HG03280 (cell line): ENCODE data around the gene IPO11.

ENCODE experiments used
- ATAC-seq: cut with Tn5 transposase; IDR thresholded peaks from one replicate; pipeline ENCODE4 v1.9.1; 2021; ENCODE audit warnings: mild to moderate bottlenecking, moderate library complexity; ENCODE audit not compliant: unreplicated experiment

Gene IPO11

GRCh38 chr5:62412549-62413329 lies at the start of gene IPO11:
TSS of gene IPO11 (plus strand) at chr5:62412763. CDS start at chr5:62437280, 24,517 bp downstream.
- peak; percentile 95 for ATAC-seq

- ATAC-seq = no peak
These were observed 43.5 kb upstream of the IPO11 start for GRCh38 chr5:62369039-62369438.

GRCh38 chr5:62371409-62371808 lies 41.2 kb upstream of the IPO11 start:
- no peak for ATAC-seq

- ATAC-seq = no peak
These were observed 40.0 kb upstream of the IPO11 start for GRCh38 chr5:62372600-62372999.

- ATAC-seq = no peak
These were observed 39.2 kb upstream of the IPO11 start for GRCh38 chr5:62373382-62373781.

GRCh38 chr5:62374090-62374489 lies 38.5 kb upstream of the IPO11 start:
- no peak for ATAC-seq

GRCh38 chr5:62375627-62376026 lies 36.9 kb upstream of the IPO11 start:
- no peak for ATAC-seq

- ATAC-seq = no peak
These were observed 36.5 kb upstream of the IPO11 start for GRCh38 chr5:62376064-62376463.

- ATAC-seq = no peak
These were observed 27.4 kb upstream of the IPO11 start for GRCh38 chr5:62385131-62385530.

GRCh38 chr5:62385816-62386400 lies 26.7 kb upstream of the IPO11 start:
- no peak for ATAC-seq

- no peak for ATAC-seq
These were observed 25.7 kb upstream of the IPO11 start for GRCh38 chr5:62386824-62387223.

GRCh38 chr5:62395210-62395950 lies 17.2 kb upstream of the IPO11 start:
- ATAC-seq = no peak

GRCh38 chr5:62403411-62404250 lies 8.9 kb upstream of the IPO11 start, which contains the start of gene DIMT1:
TSS of gene DIMT1 (minus strand) at chr5:62403905. CDS start at chr5:62403772, 133 bp downstream.
- peak; percentile 98 for ATAC-seq

- no peak for ATAC-seq
These were observed 1.1 kb downstream of the IPO11 start for GRCh38 chr5:62413711-62414110.

- ATAC-seq = no peak
These were observed 6.0 kb downstream of the IPO11 start for GRCh38 chr5:62418462-62419076.

- no peak for ATAC-seq
These were observed 7.0 kb downstream of the IPO11 start for GRCh38 chr5:62419609-62420008.

GRCh38 chr5:62421414-62421813 lies 8.9 kb downstream of the IPO11 start:
- no peak for ATAC-seq

GRCh38 chr5:62424763-62425162 lies 12.2 kb downstream of the IPO11 start:
- no peak for ATAC-seq

GRCh38 chr5:62431735-62432620 lies 19.4 kb downstream of the IPO11 start:
- no peak for ATAC-seq
